22Rv1 (cell line): ENCODE measurements around the gene FNTB.

ENCODE experiments used
- ZFX ChIP-seq: fragments of 450-650 bp; IDR thresholded peaks from 2 replicates; pipeline ENCODE4 v1.6.1; 2017; ENCODE audit warnings: antibody characterized with exemption, borderline replicate concordance
- TF ChIP-seq, protein P1 (sequence below): fragments of 450-650 bp; IDR thresholded peaks from 2 replicates; pipeline ENCODE4 v1.5.1; 2017; ENCODE audit warnings: mild to moderate bottlenecking

DNA sequence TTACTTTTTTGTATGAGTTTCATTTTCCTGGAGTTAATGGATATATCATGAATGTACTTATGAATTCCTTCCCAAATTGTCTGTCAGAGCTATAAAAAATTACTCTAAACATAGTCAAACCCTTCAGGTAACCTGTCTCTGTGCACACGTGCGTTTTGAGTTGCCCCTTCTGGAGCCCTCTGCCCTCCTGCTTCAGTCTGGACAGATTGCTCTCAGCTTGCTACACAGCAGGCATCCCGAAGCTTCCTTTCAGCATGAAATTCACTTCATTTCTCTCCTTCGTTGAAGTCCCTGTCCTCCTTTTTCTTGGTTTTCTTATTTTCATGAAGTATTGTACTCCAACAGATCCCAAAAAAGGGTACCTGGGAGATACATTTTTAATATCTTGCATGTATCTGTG is 47.3 kb downstream of the FNTB start:
- TF ChIP-seq, protein P1, sequence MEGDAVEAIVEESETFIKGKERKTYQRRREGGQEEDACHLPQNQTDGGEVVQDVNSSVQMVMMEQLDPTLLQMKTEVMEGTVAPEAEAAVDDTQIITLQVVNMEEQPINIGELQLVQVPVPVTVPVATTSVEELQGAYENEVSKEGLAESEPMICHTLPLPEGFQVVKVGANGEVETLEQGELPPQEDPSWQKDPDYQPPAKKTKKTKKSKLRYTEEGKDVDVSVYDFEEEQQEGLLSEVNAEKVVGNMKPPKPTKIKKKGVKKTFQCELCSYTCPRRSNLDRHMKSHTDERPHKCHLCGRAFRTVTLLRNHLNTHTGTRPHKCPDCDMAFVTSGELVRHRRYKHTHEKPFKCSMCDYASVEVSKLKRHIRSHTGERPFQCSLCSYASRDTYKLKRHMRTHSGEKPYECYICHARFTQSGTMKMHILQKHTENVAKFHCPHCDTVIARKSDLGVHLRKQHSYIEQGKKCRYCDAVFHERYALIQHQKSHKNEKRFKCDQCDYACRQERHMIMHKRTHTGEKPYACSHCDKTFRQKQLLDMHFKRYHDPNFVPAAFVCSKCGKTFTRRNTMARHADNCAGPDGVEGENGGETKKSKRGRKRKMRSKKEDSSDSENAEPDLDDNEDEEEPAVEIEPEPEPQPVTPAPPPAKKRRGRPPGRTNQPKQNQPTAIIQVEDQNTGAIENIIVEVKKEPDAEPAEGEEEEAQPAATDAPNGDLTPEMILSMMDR, result no peak
- TF ChIP-seq ZFX, result no peak
